Measurements from ENCODE around the gene SLC6A13.
A peak's percentile ranks its signal among the peaks of the same experiment; 100 is the strongest.

SLC6A13 gene

DNA sequence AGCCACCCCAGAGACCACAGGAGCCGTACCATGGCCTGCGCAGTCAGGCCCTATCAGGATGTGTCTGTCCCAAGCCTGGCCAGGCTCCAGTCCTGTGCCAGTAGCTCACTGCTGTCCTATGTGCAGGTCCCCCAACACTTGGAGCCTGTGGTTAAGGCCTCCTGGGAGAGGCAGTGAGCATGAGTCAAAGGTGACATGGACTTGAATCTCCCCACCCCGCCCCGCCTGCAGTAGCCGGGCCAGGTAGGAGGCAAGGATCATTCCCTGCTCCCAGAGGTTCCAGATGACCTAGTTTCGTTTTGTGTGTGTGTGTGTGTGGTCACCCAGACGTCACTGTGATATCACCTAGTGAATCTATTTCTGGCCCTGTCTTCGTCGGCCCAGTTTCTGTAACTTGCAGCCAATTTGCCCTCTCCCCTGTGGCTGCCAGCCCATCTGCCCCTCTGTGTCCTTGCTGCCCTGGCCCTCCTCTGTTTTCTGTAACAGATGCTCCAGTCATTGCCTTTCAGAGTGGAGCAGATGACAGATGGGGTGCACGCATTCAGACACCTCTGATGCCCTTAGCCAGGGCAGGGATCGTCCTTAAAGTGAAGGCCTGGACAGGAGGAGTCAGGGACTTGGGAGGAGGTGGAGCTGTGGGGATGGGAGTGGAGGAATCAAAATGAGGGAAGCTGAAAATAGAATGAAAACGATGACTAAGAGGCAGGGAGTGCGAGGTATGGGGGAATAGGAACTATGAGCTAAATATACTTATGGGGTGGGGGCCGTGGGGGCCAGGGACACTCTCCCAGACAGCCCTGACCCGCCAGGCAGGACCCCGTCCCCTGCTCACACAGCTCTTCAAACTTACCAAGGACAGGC is 86.1 kb downstream of the SLC6A13 start:
- DNase-seq, result no peak

DNA sequence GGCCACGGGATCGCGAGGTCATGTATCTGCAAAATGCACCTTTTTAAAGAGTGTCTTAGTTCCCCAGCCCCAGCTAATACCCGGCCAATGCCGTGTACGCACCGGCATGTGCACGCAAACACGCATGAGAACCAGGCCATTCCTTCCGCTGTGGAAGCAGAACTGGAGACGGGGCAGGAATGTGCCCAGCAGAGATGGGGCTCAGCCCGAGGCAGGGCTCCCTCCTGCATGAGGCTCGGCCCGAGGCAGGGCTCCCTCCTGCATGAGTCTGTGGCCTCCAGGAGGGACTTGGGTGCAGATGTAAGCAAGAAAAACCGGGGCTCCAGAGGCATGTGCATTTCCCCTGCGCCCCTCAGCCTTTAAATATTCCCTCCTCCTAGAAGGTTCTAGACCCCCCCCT is 86.9 kb downstream of the SLC6A13 start:
- no peak for DNase-seq

DNA sequence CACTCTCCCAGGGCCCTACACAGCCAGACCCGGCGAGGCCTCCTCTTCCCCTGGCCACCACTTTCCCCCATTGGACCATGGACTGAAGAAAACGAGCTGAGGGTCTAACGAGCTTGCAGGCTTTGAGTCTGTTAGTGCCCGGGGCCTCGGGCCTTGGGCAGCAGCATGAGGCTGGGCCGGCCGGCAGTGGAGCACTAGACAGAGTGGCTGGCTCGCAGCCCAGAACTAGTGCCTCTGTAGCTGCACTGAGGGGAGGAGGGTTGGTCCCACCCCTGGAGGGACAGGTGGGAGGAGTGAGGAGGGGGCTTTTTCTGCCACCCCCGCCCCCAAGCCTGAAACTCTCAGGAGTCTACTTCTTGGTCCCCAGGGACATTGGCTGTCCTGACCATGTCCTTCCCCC is 87.4 kb downstream of the SLC6A13 start:
- peak; percentile 39 for DNase-seq

DNA sequence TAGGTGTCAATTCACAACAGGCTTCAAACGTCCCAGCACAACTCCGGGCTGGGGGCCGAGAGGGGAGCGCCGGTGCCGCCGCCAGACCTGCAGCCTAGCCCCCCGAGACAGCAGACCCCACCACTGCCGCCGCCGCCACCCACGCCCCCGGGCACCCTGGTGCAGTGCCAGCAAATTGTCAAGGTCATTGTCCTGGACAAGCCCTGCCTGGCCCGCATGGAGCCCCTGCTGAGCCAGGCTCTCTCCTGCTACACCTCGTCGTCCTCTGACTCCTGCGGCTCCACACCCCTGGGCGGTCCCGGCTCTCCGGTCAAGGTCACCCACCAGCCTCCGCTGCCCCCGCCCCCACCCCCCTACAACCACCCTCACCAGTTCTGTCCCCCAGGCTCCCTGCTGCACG is 88.0 kb downstream of the SLC6A13 start:
- no peak for DNase-seq

DNA sequence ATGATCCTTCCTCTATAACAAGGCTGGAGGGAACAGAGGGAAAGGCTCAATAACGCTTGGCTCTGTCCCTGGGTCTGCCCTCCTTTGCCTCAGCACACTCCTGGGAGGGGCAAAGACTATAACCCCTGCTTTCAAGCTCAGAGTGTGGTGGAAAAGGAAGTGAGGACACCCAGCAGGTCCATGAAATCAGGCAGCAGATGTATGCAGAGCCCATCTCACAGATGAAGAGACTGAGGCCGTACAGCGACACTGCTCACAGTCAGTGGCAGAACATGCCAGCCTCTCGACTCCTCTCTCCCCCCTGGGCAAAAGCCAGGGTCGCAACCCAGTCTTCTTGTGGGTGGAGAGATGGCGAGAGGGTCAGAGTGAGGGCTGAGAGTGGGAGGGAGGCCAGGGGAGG is 88.5 kb downstream of the SLC6A13 start:
- no peak for DNase-seq

DNA sequence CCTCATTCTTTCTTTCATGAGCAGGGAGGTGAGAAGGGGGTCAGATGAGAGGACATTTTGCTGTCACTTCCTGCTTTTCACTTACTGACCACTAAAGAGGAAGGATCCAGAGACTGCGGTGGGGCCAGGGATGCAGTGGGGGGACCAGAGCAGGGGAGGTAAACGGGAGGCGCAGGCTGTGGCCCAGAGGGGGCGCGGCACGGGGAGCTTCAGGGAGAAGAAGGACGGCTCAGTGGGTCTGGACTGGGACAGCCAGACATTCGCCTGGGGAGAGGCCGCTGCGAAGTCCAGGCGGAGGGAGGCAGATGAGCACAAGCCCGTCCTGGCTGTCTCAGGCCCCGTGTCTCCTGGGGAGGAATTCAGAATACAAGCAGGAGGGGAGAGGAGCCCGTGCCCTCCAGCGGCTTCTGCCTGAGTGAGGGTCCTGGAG is 89.9 kb downstream of the SLC6A13 start:
- no peak for DNase-seq

DNA sequence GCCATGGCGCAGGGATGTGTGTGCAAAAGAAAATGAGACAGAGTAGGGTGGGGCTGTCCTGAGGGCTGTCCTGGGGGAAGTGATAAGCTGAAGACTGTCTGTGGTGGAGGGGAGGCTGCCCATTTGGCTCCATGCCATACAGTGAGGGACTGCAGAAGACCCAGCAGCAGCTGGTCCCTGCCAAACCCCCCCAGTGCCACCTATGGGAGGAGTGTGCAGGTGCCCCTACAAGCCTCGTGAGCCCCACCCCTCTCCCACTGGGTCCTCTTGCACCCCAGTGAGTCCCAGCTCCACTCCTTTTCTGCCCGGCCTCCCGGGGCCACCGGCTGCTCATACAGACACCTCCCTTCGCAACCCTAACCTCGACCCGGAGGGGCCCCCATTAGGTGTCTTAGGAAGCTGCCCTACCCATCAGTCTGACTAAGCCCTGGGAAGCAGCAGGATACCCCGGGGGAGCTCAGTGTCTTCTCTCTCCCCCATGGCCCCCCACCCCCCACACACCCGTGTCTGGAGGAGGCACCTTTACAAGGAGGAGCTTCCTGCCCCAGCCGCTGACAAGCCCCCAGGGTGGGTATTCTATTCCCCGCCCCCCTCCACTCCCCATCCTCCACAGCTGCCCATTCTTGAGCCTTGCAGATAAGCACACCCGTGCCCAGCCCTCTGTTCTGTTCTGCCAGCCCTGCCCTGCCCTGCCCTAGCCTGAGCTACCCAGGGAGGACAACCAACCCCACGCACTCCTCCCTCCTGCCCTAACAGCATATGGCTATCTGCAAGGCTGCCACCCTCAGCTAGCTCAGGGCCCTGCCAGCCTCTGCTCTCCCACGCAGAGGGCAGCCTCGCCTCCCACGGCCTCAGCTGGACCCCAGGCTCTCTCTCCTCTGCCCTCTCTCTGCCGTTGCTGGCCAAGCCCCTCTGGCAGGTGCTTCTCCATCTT is 90.6 kb downstream of the SLC6A13 start:
- no peak for DNase-seq

DNA sequence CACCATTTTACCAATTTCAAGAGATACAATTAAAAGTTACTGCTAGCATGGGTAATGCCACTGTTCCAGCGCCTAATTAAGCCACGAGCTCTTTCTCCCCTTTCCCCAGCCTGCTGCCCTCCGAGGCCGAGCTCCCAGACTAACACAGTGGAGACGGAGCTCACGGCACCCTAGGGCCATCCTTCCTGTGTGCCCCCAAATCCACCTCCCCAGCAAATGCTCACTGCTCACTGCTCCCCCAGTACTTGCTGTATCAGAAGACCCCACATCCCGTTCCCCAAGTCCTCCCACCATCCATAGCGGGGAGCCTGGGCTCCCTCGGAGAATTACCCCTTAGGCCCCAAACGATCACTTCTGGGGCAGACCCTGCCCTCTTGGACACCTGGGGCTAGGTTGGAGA is 91.4 kb downstream of the SLC6A13 start:
- no peak for DNase-seq
